Measurements from ENCODE around the gene ATP6V1C2. TPM values are rescaled to one million over a fixed set of nuclear protein-coding genes. Genes with fewer than 3 reads are reported as not detected.

The ATP6V1C2 gene
- total and polyA plus RNA-seq, 2 donors (not counting 3 experiments of a cell fraction or from before 2014, with no cell fraction given): 0.03 to 0.13 TPM

DNA sequence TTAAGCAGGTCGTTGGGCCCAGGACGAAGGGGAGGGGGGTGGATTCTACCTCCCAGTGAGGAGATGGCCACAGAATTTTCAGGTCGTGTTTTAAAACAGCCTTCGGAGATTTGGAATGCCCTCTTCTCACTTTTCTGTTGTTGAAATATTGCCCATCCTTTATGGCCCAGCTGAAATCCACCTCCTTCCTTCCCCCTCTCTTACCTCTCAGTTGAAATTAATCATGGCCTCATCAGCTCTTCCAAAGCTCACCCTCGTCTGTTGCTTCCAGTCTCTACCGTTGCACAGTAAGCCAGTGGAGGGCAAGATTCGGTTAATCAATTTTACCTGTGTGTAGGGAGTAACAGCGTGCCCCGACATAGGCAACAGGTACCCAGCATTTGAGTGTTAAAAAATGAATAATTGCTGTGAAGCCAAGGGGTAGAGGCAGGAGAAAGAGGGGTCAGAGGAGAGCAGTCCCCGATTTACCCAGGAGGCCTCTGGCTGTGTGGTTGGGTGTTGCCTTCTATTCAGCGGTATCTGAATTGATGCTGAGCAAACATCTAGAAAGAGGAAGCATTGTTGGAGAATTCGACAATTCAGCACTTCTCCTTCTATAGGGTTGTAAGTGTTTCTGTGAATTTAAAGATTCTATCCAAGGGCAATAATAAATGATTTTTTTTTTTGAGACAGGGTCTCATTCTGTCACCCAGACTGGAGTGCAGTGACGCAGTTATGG is 99.7 kb downstream of the ATP6V1C2 start:
- Histone ChIP-seq H3K4me2 (ENCODE audit: insufficient read depth, low read length) (no peak overlapping the region), H4K20me1 (replicated peaks; ENCODE audit: control insufficient read depth, extremely low read depth, insufficient read depth, low read length) (no peaks in the 10 kb centered on the region), H3K9ac (replicated peaks; ENCODE audit: extremely low read depth, insufficient read depth, low read length) (no peak overlapping the region), H3K9me1 (replicated peaks; ENCODE audit: control insufficient read depth, extremely low read depth, insufficient read depth, low read length) (no peaks in the 10 kb centered on the region), H3K27ac (ENCODE audit: insufficient read depth, low read depth, low read length) (no peak overlapping the region), H3K4me1 (ENCODE audit: control insufficient read depth, extremely low read depth, insufficient read depth, low read length) (peaks cover 12% of the 10 kb centered on the region), H3K79me2 (ENCODE audit: control insufficient read depth, insufficient read depth, low read length) (no peaks in the 10 kb centered on the region), H3K36me3 (ENCODE audit: control insufficient read depth in 2 of 2, extremely low read depth in 1 of 2, insufficient read depth in 2 of 2, low read length in 2 of 2) (no peaks in the 10 kb centered on the region), H3K4me3 (replicated peaks in 1 of 3; ENCODE audit: insufficient read depth in 1 of 3, low read depth in 1 of 3, low read length in 3 of 3) (no peak overlapping the region), H3K9me3 (replicated peaks; ENCODE audit: control insufficient read depth, insufficient read depth, low read length) (no peaks in the 10 kb centered on the region), H3K27me3 (ENCODE audit: control insufficient read depth in 2 of 2, insufficient read depth in 2 of 2, low read length in 2 of 2) (peaks cover 3 to 16% of the 10 kb centered on the region in 2 experiments), H2AFZ (ENCODE audit: low read depth, low read length) (no peak overlapping the region)
- ChIA-PET CTCF (interaction anchor here (1.0 to 1.6 kb wide), 3 partner anchors 10 to 304 kb away, joined by 4 to 9 read pairs (median 5); no protein-coding TSS in a partner anchor), POLR2A (no interaction called here)
- intact Hi-C loops (cut with micrococcal nuclease): no loop called here
- FAIRE-seq (no peak), DNase-seq (ENCODE audit: low read depth, low spot score) (no peak)
- dilution Hi-C loops (cut with MboI; ENCODE audit: extremely low pct_ligation_motif_present, low sequenced_read_pairs): no loop called here
- BruUV-seq (replicated peaks): no TSS peak
- TF ChIP-seq, protein P1, sequence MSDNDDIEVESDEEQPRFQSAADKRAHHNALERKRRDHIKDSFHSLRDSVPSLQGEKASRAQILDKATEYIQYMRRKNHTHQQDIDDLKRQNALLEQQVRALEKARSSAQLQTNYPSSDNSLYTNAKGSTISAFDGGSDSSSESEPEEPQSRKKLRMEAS (IDR thresholded peaks at IDR 0.05; ENCODE audit: insufficient read depth, insufficient read length): no peak
- TF ChIP-seq GATA2 (IDR thresholded peaks at IDR 0.05; ENCODE audit: insufficient read depth, insufficient read length, low read depth, low read length): no peak
- TF ChIP-seq, protein P2, sequence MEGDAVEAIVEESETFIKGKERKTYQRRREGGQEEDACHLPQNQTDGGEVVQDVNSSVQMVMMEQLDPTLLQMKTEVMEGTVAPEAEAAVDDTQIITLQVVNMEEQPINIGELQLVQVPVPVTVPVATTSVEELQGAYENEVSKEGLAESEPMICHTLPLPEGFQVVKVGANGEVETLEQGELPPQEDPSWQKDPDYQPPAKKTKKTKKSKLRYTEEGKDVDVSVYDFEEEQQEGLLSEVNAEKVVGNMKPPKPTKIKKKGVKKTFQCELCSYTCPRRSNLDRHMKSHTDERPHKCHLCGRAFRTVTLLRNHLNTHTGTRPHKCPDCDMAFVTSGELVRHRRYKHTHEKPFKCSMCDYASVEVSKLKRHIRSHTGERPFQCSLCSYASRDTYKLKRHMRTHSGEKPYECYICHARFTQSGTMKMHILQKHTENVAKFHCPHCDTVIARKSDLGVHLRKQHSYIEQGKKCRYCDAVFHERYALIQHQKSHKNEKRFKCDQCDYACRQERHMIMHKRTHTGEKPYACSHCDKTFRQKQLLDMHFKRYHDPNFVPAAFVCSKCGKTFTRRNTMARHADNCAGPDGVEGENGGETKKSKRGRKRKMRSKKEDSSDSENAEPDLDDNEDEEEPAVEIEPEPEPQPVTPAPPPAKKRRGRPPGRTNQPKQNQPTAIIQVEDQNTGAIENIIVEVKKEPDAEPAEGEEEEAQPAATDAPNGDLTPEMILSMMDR (IDR thresholded peaks at IDR 0.05; ENCODE audit: extremely low read depth in 1 of 2, insufficient read depth in 1 of 2, low read depth in 1 of 2, low read length in 2 of 2): no peak
- no peak for TF ChIP-seq JUN (IDR thresholded peaks at IDR 0.05; ENCODE audit: borderline replicate concordance, insufficient read depth, insufficient read length, low read depth)
- no peak for TF ChIP-seq POLR2AphosphoS5 (IDR thresholded peaks at IDR 0.05; ENCODE audit: insufficient read depth, low read depth, low read length)
- no peak for TF ChIP-seq FOS (IDR thresholded peaks at IDR 0.05; ENCODE audit: borderline replicate concordance, insufficient read depth, low read length)
- no peak for TF ChIP-seq MYC (IDR thresholded peaks at IDR 0.05; ENCODE audit: low read depth, low read length)
- no peak for TF ChIP-seq EZH2 (IDR thresholded peaks at IDR 0.05; ENCODE audit: borderline replicate concordance, low read depth, low read length, severe bottlenecking)

Data from endothelial cell of umbilical vein (primary cell).